ENCODE data around the gene ADO.

Gene ADO

DNA sequence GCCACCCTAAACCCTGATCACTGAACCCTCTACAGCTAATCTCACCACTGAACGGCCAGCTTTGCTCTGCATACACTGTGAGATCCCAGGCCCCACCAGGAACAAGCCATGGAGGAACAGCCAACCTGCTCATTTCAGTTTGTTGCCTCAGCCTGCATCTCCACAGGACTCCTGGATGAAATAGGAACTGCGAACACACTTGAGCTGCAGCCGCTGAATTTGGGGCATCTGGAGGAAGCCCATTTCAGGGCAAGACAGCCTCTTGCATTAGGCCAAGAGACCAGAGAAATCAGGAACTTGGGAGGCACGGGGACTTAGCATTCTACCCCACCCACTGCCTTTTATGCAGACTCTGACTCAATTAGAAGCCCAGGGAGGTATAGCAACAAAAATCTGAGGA, 26.2 kb downstream of the ADO start:
- TF ChIP-seq, protein P1, sequence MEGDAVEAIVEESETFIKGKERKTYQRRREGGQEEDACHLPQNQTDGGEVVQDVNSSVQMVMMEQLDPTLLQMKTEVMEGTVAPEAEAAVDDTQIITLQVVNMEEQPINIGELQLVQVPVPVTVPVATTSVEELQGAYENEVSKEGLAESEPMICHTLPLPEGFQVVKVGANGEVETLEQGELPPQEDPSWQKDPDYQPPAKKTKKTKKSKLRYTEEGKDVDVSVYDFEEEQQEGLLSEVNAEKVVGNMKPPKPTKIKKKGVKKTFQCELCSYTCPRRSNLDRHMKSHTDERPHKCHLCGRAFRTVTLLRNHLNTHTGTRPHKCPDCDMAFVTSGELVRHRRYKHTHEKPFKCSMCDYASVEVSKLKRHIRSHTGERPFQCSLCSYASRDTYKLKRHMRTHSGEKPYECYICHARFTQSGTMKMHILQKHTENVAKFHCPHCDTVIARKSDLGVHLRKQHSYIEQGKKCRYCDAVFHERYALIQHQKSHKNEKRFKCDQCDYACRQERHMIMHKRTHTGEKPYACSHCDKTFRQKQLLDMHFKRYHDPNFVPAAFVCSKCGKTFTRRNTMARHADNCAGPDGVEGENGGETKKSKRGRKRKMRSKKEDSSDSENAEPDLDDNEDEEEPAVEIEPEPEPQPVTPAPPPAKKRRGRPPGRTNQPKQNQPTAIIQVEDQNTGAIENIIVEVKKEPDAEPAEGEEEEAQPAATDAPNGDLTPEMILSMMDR (IDR thresholded peaks at IDR 0.05; ENCODE audit: low read depth, low read length, missing control alignments): no peak
- DNase-seq (ENCODE audit: low read depth): no peak
- no peak overlapping the region for H3K4me3 ChIP-seq (ENCODE audit: low read depth, low read length)

DNA sequence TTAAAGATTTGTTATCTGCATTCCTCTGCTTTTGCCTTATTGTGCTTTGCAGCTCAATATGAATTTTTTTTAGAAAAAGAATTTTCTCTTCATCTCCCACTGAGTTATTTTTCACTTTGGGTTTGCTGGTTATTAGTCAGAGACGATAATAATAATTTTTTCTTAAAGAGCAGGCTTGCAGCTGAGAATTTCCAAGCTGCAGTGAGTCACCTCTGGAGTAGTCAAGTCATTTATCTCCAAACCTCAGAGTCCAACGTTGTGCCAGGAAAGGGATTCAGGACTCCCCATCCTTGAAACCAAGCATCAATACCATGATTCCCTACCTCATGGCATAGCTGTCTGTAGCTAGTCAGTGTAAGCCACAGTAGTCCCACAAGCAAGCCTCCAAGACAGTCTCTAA, 26.8 kb downstream of the ADO start:
- no peak overlapping the region for H3K4me3 ChIP-seq (ENCODE audit: low read depth, low read length)
- TF ChIP-seq, protein P1 (IDR thresholded peaks at IDR 0.05; ENCODE audit: low read depth, low read length, missing control alignments): no peak
- DNase-seq (ENCODE audit: low read depth): no peak

DNA sequence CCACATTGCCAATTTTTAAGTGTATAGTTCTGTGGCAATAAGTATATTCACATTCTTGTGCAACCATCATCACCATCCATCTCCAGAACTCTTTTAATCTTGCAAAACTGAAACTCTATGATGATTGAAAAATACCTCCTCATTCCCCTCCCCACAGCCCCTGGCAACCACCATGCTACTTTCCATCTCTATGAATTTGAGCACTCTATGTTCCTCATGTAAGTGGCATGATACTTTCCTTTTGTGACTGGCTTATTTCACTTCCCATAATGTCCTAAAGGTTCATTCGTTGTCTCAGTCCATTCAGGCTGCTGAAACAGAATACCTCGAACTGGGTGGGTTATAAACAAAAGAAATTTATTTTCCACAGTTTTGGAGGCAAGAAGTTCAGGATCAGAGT, 35.1 kb downstream of the ADO start:
- no peak for DNase-seq (ENCODE audit: low read depth)
- no peak overlapping the region for H3K4me3 ChIP-seq (ENCODE audit: low read depth, low read length)
- TF ChIP-seq, protein P1 (IDR thresholded peaks at IDR 0.05; ENCODE audit: low read depth, low read length, missing control alignments): no peak

DNA sequence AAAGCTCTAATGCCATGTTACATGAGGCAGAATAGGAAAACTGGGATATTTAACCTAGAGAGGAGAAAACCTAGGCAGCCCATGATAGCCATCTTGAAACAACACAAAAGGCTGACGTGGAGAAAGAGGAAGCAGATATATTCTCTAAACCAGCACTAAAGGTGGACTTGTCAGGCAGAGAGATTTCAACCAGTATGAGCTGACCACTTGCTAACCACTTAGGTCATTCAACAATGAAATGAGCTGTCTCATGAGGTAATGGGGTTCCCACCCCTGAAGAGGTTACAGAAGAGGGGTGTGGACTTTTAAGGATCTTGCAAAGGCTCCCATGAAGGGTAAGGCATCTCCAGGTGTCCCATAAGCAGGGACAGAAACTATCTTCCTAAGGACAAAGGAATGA, 38.5 kb downstream of the ADO start:
- H3K4me3 ChIP-seq (ENCODE audit: low read depth, low read length): no peak overlapping the region
- no peak for DNase-seq (ENCODE audit: low read depth)
- TF ChIP-seq, protein P1 (IDR thresholded peaks at IDR 0.05; ENCODE audit: low read depth, low read length, missing control alignments): no peak

DNA sequence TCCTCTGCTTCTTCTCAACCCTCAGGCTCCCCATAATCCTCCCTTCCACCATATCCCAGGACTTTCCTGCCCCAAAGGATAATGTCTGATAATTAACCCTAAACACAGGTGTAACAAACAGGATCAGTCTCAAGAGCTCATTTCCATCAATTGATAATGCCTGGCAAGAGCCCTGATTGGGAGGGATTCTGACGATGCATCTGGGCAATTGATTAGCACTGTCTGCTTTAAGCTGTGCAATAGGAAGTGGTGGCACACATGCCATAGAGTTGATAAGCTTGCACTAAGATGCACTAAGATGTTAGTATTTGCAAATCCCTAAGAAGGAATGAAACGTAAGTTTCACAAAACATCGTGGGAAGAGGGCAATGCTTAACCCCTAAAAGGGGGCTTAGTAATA, 39.1 kb downstream of the ADO start:
- TF ChIP-seq, protein P1 (IDR thresholded peaks at IDR 0.05; ENCODE audit: low read depth, low read length, missing control alignments): no peak
- DNase-seq (ENCODE audit: low read depth): no peak
- no peak overlapping the region for H3K4me3 ChIP-seq (ENCODE audit: low read depth, low read length)

DNA sequence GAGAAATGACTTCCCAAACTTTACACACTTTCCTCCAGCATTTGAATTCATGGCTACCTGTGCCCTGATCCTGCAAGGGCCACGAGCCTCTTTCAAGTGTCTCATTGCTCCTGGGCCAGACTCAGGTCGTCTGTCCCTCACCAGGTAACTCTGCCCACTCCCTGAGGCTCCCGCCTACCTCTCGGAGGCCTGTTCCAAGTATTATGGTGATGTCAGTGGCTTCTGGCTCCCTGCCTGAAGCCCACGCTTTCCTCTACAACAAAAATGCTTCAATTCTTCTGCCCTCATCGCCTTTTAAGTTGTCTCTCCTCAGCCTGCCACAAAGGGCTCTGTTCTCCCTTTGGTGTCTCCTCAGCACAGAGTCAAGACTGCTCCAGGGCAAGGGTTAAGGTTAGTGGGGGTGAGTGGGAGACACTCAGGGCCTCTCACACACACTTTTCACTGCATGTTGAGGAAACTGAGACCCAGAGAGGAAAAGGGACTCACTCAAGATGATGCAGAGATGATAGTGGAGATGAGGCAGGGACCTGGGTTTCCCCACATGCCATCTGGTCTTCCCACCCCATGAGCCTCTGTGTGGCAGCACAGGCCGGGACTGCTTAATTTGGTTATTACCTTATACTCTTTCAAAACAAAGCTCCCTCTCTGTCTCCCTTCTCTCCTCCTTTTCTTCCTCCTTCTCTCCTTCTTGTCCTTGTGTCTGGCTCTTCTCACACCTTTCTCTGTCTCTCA, 39.9 kb downstream of the ADO start:
- H3K4me3 ChIP-seq (ENCODE audit: low read depth, low read length): no peak overlapping the region
- TF ChIP-seq, protein P1 (IDR thresholded peaks at IDR 0.05; ENCODE audit: low read depth, low read length, missing control alignments): no peak
- DNase-seq (ENCODE audit: low read depth): no peak

DNA sequence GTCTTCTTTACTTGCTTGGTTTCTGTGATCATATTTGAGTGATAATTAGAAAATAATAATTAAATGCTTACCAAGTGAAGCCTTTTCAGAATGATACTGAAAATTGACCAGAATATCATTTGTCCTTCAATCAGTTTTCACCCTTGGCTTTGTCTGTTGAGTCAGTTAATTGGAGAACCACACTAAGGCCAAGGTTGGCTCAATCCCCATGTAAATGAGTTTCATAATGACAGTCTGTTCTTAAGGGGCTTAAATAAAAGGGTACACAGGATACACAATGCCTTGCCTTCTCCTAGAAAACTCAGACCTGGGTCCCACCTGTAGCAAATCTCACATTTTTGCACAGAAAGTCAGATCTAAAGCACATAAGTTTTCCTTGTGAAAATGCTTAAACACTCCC, 42.9 kb downstream of the ADO start:
- TF ChIP-seq, protein P1 (IDR thresholded peaks at IDR 0.05; ENCODE audit: low read depth, low read length, missing control alignments): no peak

More for the DNA sequence above, 42.9 kb downstream of the ADO start:
- H3K4me3 ChIP-seq (ENCODE audit: low read depth, low read length): no peak overlapping the region
- DNase-seq (ENCODE audit: low read depth): no peak

Measured in GM12864 (cell line).